ENCODE results near the gene CAMSAP2.

CAMSAP2 gene

DNA sequence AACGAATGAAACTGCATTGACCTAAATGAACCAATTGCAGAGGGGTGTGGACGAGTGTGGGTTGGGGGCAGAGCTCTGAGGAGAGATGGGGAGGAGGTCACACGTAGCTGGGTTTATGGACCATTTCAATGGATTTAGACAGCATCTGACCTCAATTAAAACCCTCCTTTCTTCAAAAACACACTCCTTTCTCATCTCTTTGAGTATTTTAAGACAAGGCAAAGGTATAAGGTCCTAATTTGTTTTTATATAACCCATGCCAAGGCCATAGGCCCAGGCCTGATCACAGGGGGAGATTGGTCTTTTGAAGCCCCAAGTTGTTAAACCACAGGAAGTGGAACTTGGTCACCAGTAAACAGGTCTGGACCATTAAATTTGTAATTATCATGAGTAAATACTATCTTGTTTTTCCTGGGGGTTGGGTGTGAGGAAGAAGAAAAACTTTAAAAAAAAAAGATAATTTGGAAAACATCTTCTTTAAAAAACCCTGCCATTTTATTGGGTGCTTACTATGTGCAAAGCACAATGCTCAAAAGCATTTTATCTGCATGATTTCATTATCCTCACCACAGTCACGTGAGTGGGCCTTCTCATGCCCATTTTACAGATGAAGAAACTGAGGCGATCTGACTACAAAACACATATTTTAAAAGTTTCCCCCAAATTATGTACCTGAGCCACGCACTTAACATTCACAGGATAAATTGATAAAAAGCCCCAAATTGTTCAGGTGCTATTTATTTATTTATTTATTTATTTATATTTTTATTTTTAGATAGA, 147.1 kb downstream of the CAMSAP2 start:
- DNase-seq: no peak

DNA sequence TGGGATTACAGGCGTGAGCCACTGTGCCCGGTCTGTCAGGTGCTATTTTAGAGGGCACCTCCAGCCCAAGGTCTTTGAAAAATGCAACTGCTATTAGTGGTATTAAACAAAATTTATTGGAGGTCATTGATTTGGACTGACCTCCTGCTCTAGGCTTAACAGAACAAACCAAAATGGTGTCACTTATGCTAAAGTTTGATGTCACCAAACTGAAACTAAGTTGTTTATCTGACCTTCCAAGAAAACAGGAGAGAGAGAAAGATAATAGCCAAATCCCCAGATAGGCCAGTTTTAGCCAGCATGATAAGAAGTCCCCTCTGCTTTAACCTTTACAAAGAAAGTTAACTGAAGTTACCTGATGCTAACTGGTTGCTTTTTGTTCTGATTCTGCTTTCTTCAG, 147.9 kb downstream of the CAMSAP2 start:
- DNase-seq: no peak

DNA sequence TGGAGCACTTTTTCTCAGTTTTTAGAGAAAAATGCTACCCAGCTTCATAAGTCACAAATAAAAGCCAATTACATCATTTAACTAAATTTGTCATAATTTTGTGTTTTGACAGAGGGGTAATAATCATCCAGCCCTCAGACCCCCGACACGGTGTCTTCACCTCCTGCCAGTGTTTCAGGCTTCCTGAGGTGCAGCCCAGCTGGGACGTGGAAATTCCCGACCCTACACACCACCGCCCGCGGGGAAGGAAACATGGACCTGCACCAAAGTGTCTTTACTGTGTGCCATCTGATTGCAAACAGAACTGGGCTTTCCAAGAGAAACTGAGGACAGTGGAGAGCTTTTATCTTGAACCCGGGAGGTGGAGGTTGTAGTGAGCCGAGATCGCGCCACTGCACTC, 148.3 kb downstream of the CAMSAP2 start:
- no peak for DNase-seq

DNA sequence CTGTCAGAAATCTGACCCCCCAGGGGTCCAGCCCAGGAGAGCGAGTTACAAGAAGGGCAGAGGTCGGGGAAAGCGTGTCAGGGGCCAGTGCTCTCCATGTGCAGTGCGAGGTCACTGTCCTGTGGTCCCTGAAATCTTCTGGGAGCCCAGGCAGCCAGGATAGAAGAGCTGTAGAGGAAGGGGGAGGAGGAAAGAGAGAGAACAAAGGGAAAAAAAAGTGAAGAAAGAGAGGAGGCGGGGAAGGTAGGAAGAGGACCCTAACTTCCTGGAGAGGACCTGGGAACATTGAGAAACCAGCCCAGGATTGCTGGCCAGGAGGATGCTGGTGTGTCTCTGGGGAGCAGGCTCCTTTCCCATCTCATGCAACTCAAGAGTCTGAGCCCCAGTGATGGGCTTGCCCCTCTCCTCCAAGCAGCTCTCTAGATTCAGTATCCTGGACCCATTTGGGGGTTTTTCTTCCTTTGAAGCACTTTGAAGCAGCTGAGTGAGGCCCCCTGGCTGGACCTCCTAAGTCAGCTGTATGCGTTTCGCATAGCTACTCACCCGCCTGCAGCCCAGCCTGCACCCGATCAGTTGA, 149.2 kb downstream of the CAMSAP2 start:
- no peak for DNase-seq

DNA sequence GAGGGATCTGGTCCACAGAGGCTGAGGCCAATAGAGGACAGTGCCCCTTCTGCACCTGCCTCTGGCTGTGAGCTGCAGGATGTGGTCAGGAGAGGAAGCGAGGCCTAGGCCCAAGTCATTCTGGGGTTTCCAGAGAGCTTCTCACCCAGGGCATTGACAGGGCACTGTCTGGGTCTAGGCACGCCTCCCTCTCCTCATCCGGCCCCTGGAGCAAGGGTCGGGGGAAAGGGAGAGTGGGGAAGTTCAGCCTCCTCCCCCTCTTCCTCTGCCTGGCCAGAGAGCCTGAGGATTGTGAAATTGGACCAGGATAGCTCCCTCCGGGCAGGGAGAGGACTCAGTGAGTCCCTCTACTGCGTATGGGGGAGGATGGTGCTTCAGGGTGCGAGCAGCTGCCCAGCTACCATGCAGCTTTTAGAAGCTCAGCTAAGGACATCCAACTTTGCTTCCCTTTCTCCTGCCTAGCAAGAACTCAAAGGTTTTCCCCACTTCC, 149.7 kb downstream of the CAMSAP2 start:
- peak; percentile 60 for DNase-seq

DNA sequence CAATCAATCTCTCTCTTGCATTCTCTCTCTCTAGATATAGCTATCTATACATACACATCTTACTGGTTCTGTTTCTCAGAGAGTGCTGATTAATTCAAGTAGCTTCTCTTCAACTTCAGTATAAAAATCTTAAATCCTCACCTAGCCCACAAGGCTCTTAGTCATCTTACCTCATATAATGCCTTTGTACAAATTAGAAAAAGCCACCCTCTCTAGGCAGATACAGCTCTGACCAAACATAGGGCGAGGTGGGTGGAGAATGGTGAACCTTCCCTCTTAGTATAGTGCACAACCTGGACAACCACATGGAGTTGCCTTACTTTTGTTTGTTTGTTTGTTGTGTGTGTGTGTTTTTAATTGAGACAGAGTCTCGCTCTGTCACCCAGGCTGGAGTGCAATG, 150.9 kb downstream of the CAMSAP2 start:
- peak; percentile 44 for DNase-seq

DNA sequence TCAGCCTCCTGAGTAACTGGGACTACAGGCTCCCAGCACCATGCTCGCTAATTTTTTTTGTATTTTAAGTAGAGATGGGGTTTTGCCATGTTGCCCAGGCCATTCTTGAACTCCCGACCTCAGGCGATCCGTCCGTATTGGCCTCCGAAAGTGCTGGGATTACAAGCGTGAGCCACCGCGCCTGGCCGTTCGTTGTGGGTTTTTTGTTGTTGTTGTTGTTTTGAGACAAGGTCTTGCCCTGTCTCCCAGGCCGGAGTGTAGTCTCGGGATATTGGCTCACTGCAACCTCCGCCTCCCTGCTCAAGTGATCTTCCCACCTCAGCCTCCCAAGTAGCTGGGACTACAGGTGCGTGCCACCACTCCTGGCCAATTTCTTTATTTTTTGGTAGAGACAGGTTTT, 151.3 kb downstream of the CAMSAP2 start:
- no peak for DNase-seq

DNA sequence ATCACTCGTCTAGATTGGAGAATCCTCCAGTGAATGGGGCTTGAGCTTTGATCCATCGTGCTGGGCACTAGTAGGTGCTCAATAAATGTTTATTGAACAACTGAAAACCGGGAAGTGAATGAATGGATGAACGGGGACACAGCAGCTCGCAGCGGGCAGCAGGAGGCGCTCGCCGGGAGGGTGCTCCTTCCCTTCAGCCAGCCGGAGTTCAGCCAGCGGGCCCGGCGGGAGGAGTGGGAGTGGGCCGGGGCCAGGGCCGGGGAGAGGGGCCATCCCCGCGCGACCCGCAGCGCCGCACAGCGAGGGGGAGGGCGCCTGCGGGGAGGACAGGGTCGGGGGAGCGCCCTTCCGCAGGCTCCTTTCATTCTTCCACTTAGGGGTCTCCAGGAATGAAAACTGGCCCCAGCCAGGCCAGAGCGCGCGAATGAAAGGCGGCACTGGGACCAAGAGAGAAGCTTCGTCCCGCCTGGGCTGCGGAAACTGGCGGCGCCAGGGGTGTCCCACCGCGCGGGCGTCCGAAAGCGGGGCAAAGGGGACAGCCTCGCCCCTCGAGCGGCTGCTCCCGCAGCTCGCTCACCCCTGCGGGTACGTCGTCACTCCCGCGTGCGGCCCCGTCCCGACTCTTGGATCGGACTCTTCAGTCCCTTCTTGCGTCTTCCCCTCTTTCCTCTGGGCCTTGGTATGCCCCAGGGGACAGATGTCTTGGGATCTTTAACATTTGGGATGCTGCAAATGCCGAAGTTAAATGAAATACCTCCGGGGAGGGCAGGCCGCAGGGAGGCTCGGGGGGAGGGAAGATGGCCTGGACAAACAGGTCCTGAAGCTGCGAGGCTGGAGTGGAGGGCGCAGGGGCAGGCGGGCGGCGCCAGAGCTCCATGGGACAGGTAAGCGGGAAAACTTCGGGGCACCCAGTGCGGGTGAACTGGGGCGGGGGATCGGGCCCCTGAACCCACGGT, 152.4 kb downstream of the CAMSAP2 start:
- no peak for DNase-seq

DNA sequence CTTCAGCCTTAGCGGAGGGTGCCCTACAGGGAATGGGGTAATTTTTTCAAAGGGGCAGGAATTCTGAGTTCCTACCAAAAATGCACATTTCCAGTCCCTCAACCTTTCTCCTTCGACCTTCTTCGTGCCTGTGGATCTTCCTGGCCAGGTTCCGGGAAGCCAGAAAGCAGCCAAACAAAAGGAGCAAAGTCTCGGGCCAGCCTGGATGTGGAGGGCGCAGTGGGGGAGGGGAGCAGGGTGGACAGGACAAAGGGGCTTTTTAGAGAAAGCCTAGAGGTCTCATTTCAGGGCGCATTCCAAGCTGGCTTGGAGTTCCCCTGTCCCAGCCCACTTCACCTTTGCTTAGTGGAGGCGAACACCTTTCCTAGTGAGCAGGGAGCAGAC, 153.1 kb downstream of the CAMSAP2 start:
- no peak for DNase-seq

DNA sequence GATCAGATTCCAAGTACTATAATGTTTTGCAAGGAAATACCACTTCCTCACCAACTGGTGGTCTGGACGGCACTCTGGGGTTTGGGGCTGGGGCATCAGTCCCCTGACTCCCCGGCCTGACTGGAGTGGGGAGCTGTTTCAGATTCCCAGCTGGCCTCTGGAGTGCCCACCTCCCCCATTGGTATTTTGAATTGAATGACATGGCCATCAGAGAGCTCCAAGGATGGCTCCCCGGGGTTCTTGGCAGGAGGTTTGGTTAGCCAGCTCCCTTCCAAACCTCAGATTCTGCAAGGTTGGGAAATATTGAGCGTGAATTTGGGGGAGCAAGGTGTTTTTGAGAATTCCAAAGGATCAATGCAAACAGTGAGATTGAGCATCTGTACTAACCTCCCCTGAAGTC, 153.9 kb downstream of the CAMSAP2 start:
- no peak for DNase-seq

DNA sequence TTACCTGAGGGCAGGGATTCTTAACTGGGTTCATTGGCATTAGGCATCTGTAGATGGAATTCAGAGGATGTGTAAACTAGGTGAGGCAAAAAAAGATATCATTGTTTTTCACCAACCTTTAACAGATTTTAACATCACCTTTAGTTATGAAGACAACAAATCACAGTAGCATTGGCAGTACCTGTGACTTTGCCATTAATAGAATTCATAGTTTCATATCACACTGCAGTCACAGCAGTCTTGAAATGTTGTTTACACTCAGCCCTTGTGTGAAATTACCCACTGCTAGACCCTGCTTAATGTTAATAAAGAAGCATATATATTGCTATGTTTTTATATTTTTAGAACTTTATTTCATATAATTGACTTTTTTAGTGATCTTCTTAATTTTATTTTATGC, 154.3 kb downstream of the CAMSAP2 start:
- DNase-seq: no peak

DNA sequence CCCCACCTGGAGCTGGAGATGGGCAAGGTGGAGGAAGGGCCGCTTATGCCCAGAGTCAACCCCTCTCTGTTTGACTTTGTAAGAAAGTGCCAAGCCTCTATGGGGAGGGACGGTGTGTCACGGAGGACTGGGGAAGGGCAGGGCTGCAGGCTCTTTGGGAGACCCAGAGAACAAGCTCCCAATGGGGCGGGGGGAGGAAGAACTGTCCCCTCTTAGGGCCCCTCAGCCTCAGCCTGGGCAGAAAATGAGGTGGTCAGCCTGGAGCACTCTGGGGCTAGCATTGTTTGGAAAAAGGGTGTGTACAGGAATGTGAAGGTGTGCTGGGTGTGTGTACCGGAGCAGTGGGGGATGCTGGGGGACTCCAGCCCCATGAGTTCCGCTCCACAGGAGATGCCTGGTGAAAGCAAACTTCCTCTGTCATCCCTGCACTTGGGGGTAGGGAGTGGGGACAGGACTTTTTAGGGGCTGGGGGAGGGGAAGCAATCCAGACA, 154.8 kb downstream of the CAMSAP2 start:
- no peak for DNase-seq

DNA sequence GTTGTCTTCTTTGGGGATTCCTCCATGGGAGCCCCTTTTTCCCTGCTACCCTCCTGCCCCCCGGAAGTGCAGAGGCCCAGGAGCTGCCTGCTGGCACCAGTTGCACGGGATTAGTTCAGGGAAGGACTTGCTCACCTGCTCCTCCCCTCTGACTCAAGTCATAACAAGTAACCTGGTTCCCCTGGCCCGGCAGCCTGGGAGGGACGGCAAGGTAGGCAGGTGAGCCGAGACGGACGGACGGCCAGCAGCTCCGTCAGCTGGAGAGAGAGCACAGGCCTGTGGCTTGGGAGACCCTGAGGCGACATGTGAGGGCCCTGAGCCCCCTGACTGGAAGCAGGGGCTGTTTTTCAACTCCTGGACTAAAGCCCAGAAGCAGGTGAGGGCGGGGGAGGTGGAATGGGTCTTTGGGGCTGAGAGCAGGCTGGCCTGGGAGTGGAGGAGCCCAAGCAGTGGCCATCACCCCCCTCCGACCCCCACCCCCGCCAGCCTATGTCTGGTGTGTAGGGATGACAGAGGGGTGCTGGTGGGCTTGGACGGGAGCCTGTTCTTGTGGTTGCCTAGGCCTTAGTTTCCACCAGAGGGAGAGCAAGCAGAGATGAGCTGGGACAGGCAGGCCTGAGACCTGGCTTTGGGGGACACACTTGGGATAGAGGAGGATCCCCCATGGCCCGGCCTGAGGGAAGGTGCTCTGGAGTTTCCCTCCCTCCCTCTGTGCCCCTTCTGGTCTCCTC, 156.2 kb downstream of the CAMSAP2 start, which contains the start of gene INAVA:
Gene INAVA (plus strand): TSS at position 189 of the 731 bp plus-strand sequence. CDS start 3,501 bp downstream, outside the sequence.
- no peak for DNase-seq

DNA sequence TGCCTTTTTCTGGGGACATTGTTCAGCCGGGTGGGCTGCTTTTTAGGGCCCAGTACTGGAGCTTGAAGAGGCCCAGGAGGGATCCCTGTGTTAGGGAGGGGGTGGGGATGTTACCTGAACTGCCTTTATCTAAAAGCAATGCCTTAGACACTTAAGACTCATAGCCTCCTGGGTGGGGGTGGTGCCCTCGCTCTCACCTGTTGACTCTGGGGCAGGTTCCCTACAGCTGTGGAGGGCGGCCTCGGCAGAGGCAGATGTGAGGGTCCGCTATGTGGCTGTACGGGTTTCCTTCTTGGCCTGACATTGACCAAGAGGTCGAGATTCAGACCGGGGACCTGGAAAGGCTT, 156.7 kb downstream of the CAMSAP2 start:
- DNase-seq: no peak

DNA sequence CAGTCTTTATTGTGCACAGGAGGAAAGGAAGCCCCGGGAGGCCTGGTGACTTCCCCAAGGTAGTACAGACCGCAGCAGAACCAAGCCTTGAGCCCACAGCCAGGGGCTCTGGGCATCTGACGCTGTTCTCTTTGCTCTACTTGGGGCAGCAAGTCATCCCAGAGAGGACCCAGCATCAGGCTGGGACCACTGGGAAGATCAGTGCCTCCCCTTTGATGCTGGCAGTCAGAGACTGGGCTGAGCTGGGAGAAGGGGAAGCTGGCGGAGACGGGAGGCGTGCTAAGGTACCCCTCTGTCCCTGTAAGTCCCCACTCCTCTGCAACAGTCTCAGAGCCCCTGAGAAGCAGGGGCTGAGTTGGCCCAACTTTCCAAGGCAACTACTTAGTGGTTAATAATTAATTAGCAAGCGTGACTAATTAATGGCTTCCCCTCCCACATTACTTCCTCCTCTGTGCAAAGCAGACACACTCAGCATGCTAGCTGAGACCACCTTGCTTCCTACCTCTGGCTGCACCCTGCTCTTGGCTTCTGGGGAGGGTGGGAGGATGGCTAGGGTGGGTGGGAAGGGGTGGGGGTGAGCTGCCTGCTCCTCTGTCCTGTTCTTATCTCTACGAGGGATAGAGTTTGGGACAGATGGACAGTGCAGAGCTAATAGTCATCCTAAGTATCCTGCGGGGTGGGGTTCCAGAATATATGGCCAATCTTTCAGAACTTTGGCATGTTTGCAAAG, 157.3 kb downstream of the CAMSAP2 start:
- no peak for DNase-seq

DNA sequence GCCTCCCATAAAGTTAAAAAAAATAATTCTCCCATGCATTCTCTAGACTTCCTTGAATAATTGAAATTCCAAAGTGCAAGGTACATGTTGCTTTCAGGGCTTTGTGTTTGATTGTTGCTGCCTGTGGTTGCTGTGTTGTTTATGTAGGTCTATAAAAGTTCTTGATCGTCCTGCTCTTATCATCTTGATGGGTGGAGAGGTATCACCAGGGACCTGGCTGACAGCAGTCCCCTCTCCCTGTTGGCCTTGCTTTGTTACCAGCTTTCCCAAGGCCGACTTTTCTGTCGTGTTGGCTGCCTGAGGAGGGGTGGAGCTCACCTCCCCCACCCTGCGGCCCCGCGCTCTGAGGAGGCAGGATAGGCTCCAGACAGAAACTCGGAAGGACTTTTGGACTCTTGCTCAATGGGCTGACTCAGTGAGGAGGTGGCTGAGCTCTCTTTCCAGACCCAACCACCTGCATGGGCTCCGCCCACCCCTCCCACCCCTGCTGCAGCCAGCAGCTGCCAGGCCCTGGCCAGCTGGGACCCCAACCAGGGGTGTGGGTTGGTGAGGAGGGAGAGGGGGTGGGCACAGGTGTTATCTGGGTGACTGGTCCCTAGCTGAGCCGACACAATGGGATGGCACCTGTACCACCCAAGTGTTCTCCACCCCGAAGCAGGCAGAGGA, 158.0 kb downstream of the CAMSAP2 start:
- DNase-seq: no peak

DNA sequence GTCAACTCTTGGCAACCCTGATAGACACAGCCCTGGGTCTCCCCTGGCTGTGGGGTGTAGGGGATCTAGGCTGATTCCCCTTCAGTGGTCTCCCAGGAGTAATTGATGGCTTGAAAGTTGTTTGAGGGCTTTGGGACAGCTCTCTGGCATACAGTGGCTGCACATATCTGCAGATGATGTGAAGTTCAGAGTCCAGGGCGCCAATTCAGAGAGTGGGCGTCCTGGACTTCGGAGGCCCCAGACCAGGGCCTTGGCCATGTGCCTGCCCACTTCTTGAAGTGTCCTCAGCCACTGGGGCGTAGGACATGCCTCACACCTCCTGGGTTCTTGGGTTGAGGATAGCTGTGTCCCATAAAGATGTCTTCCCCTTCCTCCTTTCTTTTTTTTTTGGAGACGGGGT, 158.6 kb downstream of the CAMSAP2 start:
- DNase-seq: no peak

DNA sequence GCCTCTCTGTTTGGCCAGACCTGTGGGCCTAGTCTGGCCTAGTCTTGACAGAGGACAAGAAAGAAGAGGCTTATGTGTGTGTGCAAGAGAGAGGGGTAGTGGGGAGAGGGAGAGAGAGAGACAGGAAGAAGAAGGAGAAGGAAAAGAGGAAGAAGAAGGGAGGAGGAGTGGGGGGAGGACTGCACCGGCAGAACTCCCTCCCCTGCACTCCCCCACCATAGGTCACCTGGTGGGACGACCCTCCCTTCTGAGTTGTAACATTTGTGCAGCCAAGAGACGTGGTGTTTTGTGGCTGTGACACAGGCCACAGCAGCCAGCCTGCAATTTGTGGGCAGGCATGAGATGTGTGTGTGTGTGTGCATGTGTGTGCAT, 160.3 kb downstream of the CAMSAP2 start:
- DNase-seq: no peak

DNA sequence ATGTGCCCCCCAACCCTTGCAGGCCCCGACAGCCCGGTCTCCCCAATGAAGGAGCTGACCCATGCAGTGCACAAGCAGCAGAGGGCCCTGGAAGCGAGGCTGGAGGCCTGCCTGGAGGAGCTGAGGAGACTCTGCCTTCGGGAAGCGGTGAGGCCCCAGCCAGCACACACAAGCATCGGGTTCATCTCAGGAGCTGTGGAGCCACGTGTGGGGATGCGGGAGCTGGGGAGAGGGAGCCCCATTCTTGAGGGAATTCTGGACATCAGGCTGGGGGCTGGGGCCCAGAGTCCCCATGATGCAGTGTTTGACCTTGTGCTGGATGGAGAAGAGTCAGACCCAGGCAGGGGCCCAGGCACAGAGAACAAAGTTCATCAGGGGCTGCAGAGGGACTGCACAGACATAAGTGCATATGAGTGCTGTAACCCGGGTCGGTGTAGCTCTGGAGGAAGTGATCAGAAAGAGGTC, 160.8 kb downstream of the CAMSAP2 start:
- no peak for DNase-seq

DNA sequence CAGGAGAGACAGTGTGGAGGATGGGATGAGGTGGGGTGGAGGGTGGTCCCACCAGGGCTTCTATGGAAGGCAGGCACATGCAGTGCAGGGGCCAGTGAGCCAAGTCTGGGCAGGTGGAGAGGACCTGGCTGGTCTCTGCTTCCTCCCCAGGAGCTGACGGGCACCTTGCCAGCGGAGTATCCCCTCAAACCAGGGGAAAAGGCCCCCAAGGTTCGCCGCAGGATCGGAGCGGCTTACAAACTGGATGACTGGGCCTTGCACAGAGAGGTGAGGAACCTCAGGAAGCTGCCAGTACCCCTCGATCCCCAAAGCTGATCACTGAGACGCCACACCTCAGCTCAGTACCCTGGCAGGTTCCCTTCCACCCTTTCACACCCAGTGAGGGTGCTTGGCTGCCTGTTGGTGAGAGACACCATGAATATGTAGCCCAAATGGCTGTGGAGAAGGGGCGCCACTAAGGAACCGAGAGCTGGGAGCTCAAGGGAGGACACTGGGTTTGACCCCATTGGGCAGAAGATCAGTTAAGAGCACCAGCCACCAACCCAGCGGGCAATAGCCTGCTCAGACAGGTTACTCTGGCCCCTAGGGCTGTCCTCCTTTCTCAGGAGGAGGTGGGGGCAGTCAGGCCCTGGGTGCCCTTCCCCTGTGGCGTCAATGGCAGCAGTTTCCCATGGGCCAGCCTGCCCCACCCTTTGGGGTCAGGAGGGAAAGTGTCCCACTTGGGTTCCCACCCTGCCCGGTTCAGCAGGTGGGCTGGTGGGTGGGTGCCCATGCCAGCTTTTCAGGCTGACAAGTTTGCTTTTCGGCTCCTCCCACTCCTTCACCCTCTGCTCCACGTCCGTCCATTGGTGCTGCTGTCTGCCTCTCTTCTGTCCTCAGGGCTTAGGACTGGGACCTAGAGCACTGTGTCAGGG, 161.5 kb downstream of the CAMSAP2 start:
- DNase-seq: no peak

Data from stimulated activated CD4-positive, alpha-beta T cell treated with anti-CD3 and anti-CD28 coated beads, Interleukin-4, amount 100 ng/mL, for 24 hours (primary cell).